ENCODE measurements around the gene SPTB.

Gene SPTB

DNA sequence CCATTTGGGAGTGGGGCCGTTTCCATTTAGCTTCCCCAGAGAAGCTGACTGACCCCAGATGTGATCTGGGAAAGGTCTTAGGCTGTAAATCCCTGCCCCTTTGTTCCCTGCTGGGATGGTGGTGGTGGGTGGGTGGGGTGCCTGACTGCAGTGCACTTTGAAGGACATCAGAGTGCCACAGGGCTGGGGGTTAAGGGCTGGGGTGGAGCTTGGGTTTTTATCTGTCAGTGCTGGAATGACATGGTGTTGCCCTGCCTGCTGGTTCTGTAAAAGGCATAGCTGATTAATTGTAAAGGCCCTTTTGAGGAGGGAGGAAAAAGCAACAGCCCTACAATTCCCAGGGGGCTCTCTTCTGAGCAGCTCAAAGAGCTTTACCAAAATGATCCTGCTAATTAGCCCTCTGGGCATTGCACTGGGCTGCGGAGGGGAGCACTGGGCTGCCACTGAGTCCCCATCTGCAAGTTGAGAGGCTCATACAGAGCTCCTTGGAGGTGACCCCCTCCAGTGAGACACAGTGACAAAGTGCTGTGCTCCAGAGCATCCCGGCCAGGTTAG lies 154.4 kb downstream of the SPTB start:
- peak; percentile 44 for DNase-seq

GRCh38 chr14:64724578-64724930 lies 155.2 kb downstream of the SPTB start:
- no peak for DNase-seq

- DNase-seq, result no peak
Observed at GRCh38 chr14:64723691-64724577, 155.8 kb downstream of the SPTB start.

GRCh38 chr14:64722842-64723447 lies 156.8 kb downstream of the SPTB start:
- no peak for DNase-seq

DNA sequence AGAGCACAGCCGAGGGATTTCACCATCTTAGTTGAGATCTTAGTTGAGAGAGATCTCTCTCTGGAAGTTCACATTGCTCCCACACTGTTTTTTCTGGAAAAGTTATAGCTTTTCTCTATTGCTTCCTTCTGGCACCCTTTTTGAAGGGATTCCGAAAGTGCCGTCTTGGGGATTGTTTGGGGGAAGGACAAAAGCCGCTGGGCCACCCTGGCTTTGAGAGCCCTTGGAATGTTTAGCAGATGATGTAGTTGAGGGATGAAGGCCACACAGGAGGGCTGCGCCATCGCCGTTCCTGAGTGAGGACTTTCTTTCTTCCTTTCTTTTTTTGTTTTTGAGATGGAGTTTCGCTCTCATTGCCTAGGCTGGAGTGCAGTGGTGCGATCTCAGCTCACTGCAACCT lies 157.8 kb downstream of the SPTB start:
- DNase-seq, result no peak

- DNase-seq, result no peak
Observed at GRCh38 chr14:64721391-64721791, 158.3 kb downstream of the SPTB start.

GRCh38 chr14:64720131-64720576 lies 159.6 kb downstream of the SPTB start:
- no peak for DNase-seq

GRCh38 chr14:64719601-64720000 lies 160.1 kb downstream of the SPTB start:
- no peak for DNase-seq

DNA sequence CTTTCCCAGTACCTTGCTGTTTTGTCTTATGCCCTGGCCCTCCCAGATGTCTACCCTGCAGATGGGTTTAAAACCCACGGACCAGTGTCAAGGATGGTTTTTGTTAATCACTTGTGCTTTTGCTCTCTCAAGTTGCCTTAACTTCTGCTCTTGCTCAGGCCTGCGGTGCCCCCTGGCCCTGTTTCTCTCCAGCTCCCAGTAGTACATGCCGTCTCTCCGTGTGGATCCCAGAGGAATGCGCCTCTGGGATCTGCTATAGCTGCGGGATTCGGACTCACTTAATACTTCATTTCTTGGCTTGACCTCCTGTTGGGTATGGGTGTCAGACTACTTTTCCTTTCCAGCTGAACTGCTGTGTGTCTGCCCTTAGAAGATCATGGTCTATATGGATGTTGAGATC lies 160.9 kb downstream of the SPTB start:
- DNase-seq, result no peak

DNA sequence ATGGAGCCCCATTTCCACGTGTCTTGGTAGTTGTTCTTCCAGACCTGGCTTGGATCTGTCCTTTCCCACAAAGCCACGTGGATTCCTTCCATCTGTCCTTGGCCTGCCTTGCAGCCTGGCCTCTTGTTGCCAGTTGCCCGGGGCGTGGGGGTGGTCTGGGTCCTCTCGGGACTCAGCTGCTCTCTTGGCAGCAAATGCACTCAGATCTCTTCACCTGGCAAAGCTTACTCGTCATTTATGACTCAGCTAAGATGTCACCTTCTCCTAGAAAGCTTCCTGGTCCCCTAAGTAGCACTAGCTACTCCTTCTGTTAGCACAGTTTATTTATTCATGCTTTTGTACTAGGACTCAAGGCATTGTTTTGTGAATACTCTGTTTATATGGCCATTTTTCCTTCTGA lies 161.8 kb downstream of the SPTB start:
- DNase-seq, result no peak

- no peak for DNase-seq
Observed at GRCh38 chr14:64715628-64716412, 163.9 kb downstream of the SPTB start.

GRCh38 chr14:64715146-64715627 lies 164.5 kb downstream of the SPTB start:
- DNase-seq, result no peak

DNA sequence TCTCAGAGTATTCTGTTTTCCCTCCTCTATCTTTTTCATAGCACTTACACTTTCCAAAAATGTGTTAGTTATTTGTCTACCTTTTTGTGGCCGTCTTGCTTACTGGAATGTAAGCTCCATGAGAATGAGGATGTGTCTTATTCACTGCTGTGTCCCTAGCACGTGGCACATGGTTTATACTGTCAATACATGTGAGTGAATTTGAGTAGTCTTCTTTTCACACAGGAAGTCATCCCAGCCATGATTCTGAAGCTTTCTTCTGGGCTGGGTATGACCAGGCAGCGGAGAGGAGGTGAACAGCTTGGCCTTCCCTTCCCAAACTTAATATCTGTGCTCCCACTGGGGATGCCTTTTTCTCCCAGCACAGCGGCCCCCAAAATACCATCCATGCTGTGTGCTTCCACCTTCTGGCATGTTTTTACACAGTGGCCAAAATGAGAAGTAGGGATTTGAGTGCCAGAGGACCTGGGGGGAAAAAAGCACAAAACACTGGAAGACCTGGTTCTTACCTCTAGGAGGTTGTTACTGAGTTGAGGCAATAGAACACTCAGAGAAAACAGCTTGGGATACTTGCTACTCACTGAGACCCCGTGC lies 165.2 kb downstream of the SPTB start:
- no peak for DNase-seq

DNA sequence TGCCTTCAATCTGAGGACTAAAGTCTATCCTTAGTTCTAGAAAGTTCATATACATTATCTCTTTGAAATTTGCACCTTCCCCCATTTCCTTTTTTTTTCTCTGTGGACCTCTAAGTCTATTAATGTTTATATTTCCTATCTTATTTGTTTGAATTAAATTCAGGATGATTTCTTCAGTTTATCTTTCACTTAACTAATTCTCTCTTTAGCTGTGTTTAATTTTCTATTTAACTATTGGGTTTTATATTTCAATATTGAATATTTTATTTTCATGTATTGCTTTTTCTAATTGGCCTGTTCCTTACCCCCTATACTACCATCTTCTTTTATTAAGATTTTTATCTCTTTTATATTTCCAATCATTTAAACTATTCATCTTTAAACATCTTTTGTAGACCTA lies 166.0 kb downstream of the SPTB start:
- no peak for DNase-seq

DNA sequence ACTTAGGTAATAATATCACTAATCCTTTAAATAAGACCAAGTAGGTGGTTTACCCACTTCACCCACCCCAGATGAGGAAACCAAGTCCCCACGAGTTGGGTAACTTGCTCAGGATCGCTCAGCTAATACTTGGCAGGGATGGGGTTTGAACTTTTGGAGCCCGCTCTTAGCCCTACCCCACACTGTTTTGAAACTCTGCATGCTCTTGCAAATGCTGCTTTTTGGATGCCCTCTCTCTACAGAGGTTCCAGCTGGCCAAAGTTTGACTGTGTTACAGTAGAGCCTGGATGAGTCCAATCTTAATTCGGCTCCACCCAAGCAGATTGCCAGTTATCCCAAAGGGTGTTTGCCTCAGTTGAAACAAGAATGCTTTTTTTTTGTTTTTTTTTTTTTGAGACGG lies 168.7 kb downstream of the SPTB start:
- no peak for DNase-seq

- no peak for DNase-seq
Observed at GRCh38 chr14:64709126-64709525, 170.6 kb downstream of the SPTB start.

DNA sequence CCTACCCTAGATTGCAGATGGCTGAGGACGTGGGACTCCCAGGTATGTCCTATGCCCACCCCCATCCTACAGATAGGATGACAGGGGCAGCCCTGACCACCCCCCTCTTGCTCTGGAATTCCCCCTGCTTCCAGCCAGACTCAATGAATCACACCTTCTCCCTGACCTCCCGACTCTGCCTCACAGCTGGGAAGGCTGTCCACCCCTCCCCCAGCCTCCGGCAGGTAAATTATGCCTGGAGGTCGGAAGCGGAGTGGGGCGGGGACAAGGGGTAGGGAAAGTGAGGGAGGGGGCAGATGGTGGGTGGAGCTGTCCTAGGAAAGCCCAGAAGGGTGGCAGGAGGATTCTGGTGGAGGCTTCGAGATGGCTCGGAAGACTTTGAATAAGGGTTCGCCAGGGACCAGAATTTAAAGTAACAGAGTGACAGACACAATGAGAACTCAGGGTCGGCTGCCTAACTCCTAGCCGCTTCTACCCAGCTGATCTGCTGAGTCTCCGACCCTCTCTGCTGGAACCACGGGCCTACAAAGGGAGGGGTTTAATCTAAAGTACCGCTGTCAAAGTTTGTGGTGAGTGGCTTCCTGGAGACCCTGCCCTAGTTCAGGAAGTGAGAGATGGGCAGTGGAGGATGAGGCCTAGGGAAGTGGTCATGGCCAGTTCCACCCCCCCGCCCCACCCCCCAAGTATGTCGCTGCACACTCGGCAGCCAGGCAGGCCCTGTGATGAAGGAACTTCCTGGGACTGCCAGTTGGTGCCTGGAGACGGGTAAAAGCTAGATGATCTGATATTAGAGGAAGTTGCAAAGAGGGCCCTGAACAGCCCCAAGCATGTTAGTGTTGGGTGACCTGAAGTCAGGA lies 171.3 kb downstream of the SPTB start:
- peak; percentile 86 for DNase-seq

- DNase-seq, result peak; percentile 48
Observed at GRCh38 chr14:64707661-64708060, 172.0 kb downstream of the SPTB start.

GRCh38 chr14:64706593-64707193 lies 173.0 kb downstream of the SPTB start:
- no peak for DNase-seq

DNA sequence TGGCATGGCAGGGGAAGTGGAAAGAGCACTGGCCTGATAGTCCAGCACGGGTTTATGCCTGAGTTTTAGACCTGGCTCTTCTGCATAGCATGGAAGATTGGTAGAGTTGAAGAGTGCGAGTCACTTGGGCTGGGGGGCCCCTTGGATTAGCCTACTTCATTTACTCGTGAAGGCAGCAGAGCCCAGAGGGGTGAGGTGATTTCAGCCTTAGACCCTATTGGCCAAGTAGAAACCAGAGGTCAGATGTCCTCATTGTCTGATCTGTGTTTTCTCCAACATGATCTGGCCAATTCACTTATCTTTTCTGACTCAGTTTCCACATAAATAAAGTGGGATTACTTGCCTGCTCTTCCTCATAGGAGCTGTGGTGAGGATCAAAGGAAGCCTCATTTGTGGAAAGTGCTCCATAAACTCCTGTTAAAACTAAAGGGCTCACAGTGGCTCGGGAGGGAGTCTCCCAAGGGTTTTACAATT lies 173.6 kb downstream of the SPTB start:
- no peak for DNase-seq

Measured in hematopoietic multipotent progenitor cell treated with erythropoietin and hydrocortisone succinate and interleukin-3 and kit ligand, for 6 days (in vitro differentiated cells).